NCI-H1694 treated with DMSO at 0.1 percent for 48 hours (cell line): Measurements from ENCODE around the gene ANKS1B.
A peak's percentile ranks its signal among the peaks of the same experiment; 100 is the strongest.
"Not testable (repeated sequence)": the region's sequence is repeated elsewhere in the genome, so short reads cannot be mapped to it uniquely, and the experiment has no call there.

ENCODE experiments used
- DNase-seq: peaks from one replicate; lab custom pipeline; 2025; lab: John Stamatoyannopoulos, UW

ANKS1B gene

GRCh38 chr12:99598785-99599184 is 386.0 kb downstream of the ANKS1B start:
- no peak for DNase-seq

- no peak for DNase-seq
Measured at GRCh38 chr12:99596762-99597161, 388.0 kb downstream of the ANKS1B start.

- DNase-seq, result not testable (repeated sequence)
Measured at GRCh38 chr12:99577125-99577524, 407.6 kb downstream of the ANKS1B start.

GRCh38 chr12:99573980-99574379 is 410.8 kb downstream of the ANKS1B start:
- no peak for DNase-seq

- no peak for DNase-seq
Measured at GRCh38 chr12:99567072-99567471, 417.7 kb downstream of the ANKS1B start.

- DNase-seq, result no peak
Measured at GRCh38 chr12:99558109-99558508, 426.6 kb downstream of the ANKS1B start.

GRCh38 chr12:99553461-99553860 is 431.3 kb downstream of the ANKS1B start:
- DNase-seq, result peak; percentile 72

GRCh38 chr12:99552022-99552421 is 432.7 kb downstream of the ANKS1B start:
- no peak for DNase-seq

- no peak for DNase-seq
Measured at GRCh38 chr12:99549651-99550050, 435.1 kb downstream of the ANKS1B start.

GRCh38 chr12:99549196-99549595 is 435.5 kb downstream of the ANKS1B start:
- no peak for DNase-seq

- no peak for DNase-seq
Measured at GRCh38 chr12:99544457-99544856, 440.3 kb downstream of the ANKS1B start.

- DNase-seq, result no peak
Measured at GRCh38 chr12:99529966-99530365, 454.8 kb downstream of the ANKS1B start.

- DNase-seq, result no peak
Measured at GRCh38 chr12:99528478-99528877, 456.3 kb downstream of the ANKS1B start.

GRCh38 chr12:99523853-99524252 is 460.9 kb downstream of the ANKS1B start:
- DNase-seq, result no peak

- no peak for DNase-seq
Measured at GRCh38 chr12:99522456-99522855, 462.3 kb downstream of the ANKS1B start.

- no peak for DNase-seq
Measured at GRCh38 chr12:99521664-99522063, 463.1 kb downstream of the ANKS1B start.

- DNase-seq, result no peak
Measured at GRCh38 chr12:99513066-99513465, 471.7 kb downstream of the ANKS1B start.

GRCh38 chr12:99505805-99506204 is 478.9 kb downstream of the ANKS1B start:
- DNase-seq, result no peak

- no peak for DNase-seq
Measured at GRCh38 chr12:99498756-99499155, 486.0 kb downstream of the ANKS1B start.

GRCh38 chr12:99495799-99496198 is 488.9 kb downstream of the ANKS1B start:
- DNase-seq, result no peak

- DNase-seq, result no peak
Measured at GRCh38 chr12:99493197-99493596, 491.5 kb downstream of the ANKS1B start.

GRCh38 chr12:99486277-99486676 is 498.5 kb downstream of the ANKS1B start:
- no peak for DNase-seq

GRCh38 chr12:99479149-99479548 is 505.6 kb downstream of the ANKS1B start:
- DNase-seq, result no peak

GRCh38 chr12:99476956-99477355 is 507.8 kb downstream of the ANKS1B start:
- DNase-seq, result no peak
